C4-2B (cell line): Measurements from ENCODE around the gene ZDHHC7.

Source experiments
- H3K27ac ChIP-seq: fragments of 450-650 bp; 2 replicates; pipeline ENCODE4 v1.5.1; 2017
- CTCF ChIP-seq: fragments of 450-650 bp; conservative IDR thresholded peaks from 2 replicates; pipeline ENCODE4 v1.5.1; 2017; ENCODE audit warnings: mild to moderate bottlenecking
- ZFX ChIP-seq: fragments of 450-650 bp; IDR thresholded peaks from 2 replicates; pipeline ENCODE4 v1.6.1; 2017

Gene ZDHHC7

GRCh38 chr16:85017633-85018032 is 6.3 kb upstream of the ZDHHC7 start:
- TF ChIP-seq CTCF (no peak), ZFX (no peak)
- H3K27ac ChIP-seq, result no peak overlapping the region

- peak overlapping the region; percentile 25 for H3K27ac ChIP-seq
- TF ChIP-seq ZFX (no peak), CTCF (no peak)
These were observed 5.8 kb upstream of the ZDHHC7 start for GRCh38 chr16:85017151-85017550.

- TF ChIP-seq ZFX, result no peak
- no peak for TF ChIP-seq CTCF
- H3K27ac ChIP-seq, result peak overlapping the region; percentile 18; the same call in 1 of the 2 replicates
These were observed 4.3 kb upstream of the ZDHHC7 start for GRCh38 chr16:85015481-85016187.

- no peak for TF ChIP-seq CTCF
- no peak overlapping the region for H3K27ac ChIP-seq
These were observed 3.0 kb upstream of the ZDHHC7 start for GRCh38 chr16:85014311-85014710.

DNA sequence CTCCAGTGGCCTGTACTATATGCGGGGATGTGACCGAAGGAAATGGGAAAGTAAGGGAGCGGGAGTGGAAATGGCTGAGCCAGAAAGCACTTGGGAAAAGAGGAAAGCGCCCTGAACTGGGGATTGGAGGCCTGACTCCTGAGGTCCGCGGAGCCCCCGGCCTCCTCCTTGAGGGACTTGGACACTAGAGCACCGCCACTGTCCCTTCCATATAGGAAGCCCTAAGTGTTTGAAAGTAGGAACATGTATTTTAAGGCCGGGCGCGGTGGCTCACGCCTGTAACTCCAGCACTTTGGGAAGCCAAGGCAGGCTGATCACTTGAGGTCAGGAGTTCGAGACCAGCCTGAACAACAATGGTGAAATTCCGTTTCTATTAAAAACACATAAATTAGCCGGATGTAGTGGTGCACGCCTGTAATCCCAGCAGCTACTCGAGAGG is 530 bp upstream of the ZDHHC7 start:
- peak overlapping the region; percentile 95 for H3K27ac ChIP-seq
- TF ChIP-seq ZFX (no peak), CTCF (no peak)

GRCh38 chr16:85010446-85010930 is 847 bp downstream of the ZDHHC7 start:
- TF ChIP-seq CTCF (no peak), ZFX (no peak)

GRCh38 chr16:85008271-85008670 is 3.1 kb downstream of the ZDHHC7 start:
- TF ChIP-seq ZFX (no peak), CTCF (no peak)
- H3K27ac ChIP-seq, result no peak overlapping the region

More at GRCh38 chr16:85010446-85010930, 847 bp downstream of the ZDHHC7 start:
- peak overlapping the region; percentile 95 for H3K27ac ChIP-seq
